Measurements from ENCODE around the gene C4orf46. TPM values are rescaled to one million over a fixed set of nuclear protein-coding genes. Genes with fewer than 3 reads are reported as not detected.

The C4orf46 gene
- total and polyA plus RNA-seq, 8 donors: 1.0 to 2.7 (median 1.4) TPM

- WGBS, 2 donors: 94 to 95% methylated on average over 4 of the region's 4 CpGs
- no peak for FAIRE-seq
- Histone ChIP-seq H3K4me3 (no peak overlapping the region), H3K27ac (no peak overlapping the region), H3K4me1 (no peaks in the 10 kb centered on the region), H3K9me3 (no peaks in the 10 kb centered on the region), H3K36me3 (peaks cover 0 to 27% (median 0%) of the 10 kb centered on the region in 3 donors), H3K27me3 (no peaks in the 10 kb centered on the region)
- TF ChIP-seq CTCF (IDR thresholded peaks at IDR 0.05): no peak
- DNase-seq: no peak
- intact Hi-C loops (cut with DNase I): no loop called here
- ATAC-seq: no peak
Observed at GRCh38 chr4:158704274-158704673, 32.6 kb upstream of the C4orf46 start.

DNA sequence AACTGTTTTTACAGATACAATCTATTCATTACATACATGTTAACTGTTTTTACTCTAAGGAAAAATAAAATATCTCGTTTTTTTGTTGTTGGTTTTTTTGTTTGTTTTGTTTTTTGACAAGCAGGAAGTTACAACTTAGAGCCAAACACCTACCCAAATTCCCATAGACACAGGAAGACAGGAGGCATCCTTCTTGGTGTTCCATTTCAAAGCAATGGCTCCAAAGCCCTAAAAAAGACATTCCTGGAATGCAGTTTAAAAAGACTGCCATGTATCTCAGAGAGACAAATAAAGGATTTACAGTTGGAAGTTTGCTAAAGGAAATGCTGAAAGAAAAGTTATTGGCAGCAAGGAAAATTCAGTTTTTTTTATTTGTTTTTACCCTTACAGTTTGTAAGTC lies 17.1 kb upstream of the C4orf46 start:
- no peaks in the 10 kb centered on the region for H3K9me3 ChIP-seq
- peaks cover 0 to 15% (median 0%) of the 10 kb centered on the region in 3 donors for H3K36me3 ChIP-seq
- intact Hi-C loops (cut with DNase I): no loop called here
- H3K27ac ChIP-seq: no peak overlapping the region
- no peaks in the 10 kb centered on the region for H3K4me1 ChIP-seq
- H3K27me3 ChIP-seq: no peaks in the 10 kb centered on the region
- TF ChIP-seq CTCF (IDR thresholded peaks at IDR 0.05): no peak
- no peak overlapping the region for H3K4me3 ChIP-seq
- 51 to 60% methylated on average over 1 of the region's 1 CpG for WGBS, 2 donors
- no peak for ATAC-seq
- DNase-seq: no peak
- no peak for FAIRE-seq

DNA sequence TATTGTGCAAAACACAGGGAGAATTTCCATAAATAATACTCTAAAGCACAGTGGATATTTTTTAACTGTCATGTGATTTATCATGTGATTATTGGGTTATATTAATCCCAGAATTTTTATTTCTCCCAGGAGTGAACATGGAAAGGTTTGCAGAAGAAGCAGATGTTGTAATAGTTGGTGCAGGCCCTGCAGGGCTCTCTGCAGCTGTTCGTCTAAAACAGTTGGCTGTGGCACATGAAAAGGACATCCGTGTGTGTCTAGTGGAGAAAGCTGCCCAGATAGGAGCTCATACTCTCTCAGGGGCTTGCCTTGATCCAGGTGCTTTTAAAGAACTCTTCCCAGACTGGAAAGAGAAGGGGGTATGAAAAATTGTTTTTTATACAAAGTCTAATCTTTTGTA lies 10.4 kb upstream of the C4orf46 start:
- WGBS, 2 donors: 69 to 82% methylated on average over 2 of the region's 2 CpGs
- intact Hi-C loops (cut with DNase I): no loop called here
- no peak for FAIRE-seq
- H3K4me1 ChIP-seq: no peaks in the 10 kb centered on the region
- no peak for TF ChIP-seq CTCF (IDR thresholded peaks at IDR 0.05)
- no peaks in the 10 kb centered on the region for H3K9me3 ChIP-seq
- ATAC-seq: peak in 2 of 4 donors; percentile 42 to 79
- H3K36me3 ChIP-seq: peaks cover 0 to 17% (median 0%) of the 10 kb centered on the region in 3 donors
- H3K27me3 ChIP-seq: no peaks in the 10 kb centered on the region
- no peak for DNase-seq
- H3K4me3 ChIP-seq: no peak overlapping the region
- no peak overlapping the region for H3K27ac ChIP-seq

DNA sequence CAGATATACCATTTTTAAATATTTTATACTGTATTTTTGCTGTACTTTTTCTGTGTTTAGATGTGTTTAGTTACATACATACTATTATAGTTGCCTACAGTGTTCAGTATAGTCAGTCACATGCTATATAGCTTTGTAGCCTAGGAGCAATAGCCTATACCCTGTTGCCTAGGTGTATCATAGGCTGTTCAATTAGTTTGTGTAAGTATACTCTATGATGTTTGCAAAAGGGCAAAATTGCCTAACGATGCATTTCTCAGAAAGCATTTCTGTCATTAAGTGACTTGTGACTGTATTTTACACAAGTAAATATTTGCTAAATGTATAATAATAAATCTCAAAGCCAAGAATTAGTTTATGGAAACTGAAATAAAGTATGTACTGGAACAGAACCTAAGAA lies 9.9 kb upstream of the C4orf46 start:
- FAIRE-seq (no peak), ATAC-seq (peak in 1 of 4 donors; percentile 85), DNase-seq (no peak)
- Histone ChIP-seq H3K4me3 (no peak overlapping the region), H3K27ac (no peak overlapping the region), H3K36me3 (peaks cover 0 to 17% (median 0%) of the 10 kb centered on the region in 3 donors), H3K27me3 (no peaks in the 10 kb centered on the region), H3K9me3 (no peaks in the 10 kb centered on the region), H3K4me1 (no peaks in the 10 kb centered on the region)
- TF ChIP-seq CTCF (IDR thresholded peaks at IDR 0.05): no peak
- 65 to 76% methylated on average over 1 of the region's 1 CpG for WGBS, 2 donors
- intact Hi-C loops (cut with DNase I): no loop called here

DNA sequence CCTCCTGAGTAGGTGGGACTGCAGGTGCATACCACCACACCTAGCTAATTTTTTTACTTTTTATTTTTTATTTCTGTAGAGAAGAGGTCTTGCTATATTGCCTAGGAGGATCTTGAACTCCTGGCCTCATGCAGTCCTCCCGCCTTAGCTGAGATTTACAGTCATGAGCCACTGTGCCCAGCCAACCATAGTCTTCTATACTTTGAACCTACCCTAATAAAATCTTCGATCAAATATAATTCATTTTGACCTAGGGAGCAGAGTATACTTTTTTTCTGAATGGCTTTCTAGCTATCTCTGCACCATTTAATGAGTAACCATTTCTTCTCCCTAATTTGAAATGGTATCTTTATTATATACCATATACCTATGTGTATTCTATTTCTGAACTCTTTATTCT lies 7.1 kb upstream of the C4orf46 start:
- WGBS, 2 donors: 91 to 96% methylated on average over 2 of the region's 2 CpGs
- no peaks in the 10 kb centered on the region for H3K27me3 ChIP-seq
- H3K4me3 ChIP-seq: no peak overlapping the region
- ATAC-seq (no peak), DNase-seq (no peak), FAIRE-seq (no peak)
- TF ChIP-seq CTCF (IDR thresholded peaks at IDR 0.05): no peak
- H3K4me1 ChIP-seq: no peaks in the 10 kb centered on the region
- intact Hi-C loops (cut with DNase I): no loop called here
- peaks cover 0 to 10% (median 0%) of the 10 kb centered on the region in 3 donors for H3K36me3 ChIP-seq
- no peaks in the 10 kb centered on the region for H3K9me3 ChIP-seq
- H3K27ac ChIP-seq: no peak overlapping the region
